OCI-LY1 (cell line): ENCODE results near the gene ADAMTS9.

Source experiments
- H2AFZ ChIP-seq: fragments of 200-600 bp; sonication (generic), shearing (Covaris generic); 2 replicates; pipeline ENCODE4 v1.6.0; 2014; ENCODE audit warnings: antibody characterized with exemption, mild to moderate bottlenecking, low read length
- H3F3A ChIP-seq: fragments of 200-600 bp; sonication (generic), shearing (Covaris generic); 2 replicates; pipeline ENCODE4 v1.6.0; 2014; ENCODE audit warnings: mild to moderate bottlenecking, antibody characterized with exemption, low read length, moderate library complexity; ENCODE audit not compliant: insufficient read depth
- H3K27ac ChIP-seq: fragments of 200-600 bp; sonication (generic); 2 replicates; pipeline ENCODE4 v1.5.1; 2014; ENCODE audit warnings: low read length, mixed run types, mild to moderate bottlenecking, low read depth; ENCODE audit not compliant: poor library complexity, severe bottlenecking
- H3K27me3 ChIP-seq: fragments of 200-600 bp; sonication (generic); 2 replicates; pipeline ENCODE4 v1.6.0; 2014; ENCODE audit warnings: antibody characterized with exemption, mild to moderate bottlenecking, low read length, moderate library complexity; ENCODE audit not compliant: insufficient read depth
- H3K36me3 ChIP-seq: fragments of 200-600 bp; sonication (generic); 2 replicates; pipeline ENCODE4 v1.6.1; 2014; ENCODE audit warnings: mild to moderate bottlenecking, antibody characterized with exemption, low read length, moderate library complexity, mixed read lengths; ENCODE audit not compliant: insufficient read depth
- H3K4me1 ChIP-seq: fragments of 200-600 bp; sonication (generic); 2 replicates; pipeline ENCODE4 v1.5.1; 2014; ENCODE audit warnings: mild to moderate bottlenecking, low read length, moderate library complexity; ENCODE audit not compliant: insufficient read depth, severe bottlenecking
- H3K4me2 ChIP-seq: fragments of 200-600 bp; sonication (generic), shearing (Covaris generic); 2 replicates; pipeline ENCODE4 v1.6.1; 2014; ENCODE audit warnings: low read length
- H3K4me3 ChIP-seq: fragments of 200-600 bp; sonication (generic); 2 replicates; pipeline ENCODE4 v1.5.1; 2014; ENCODE audit warnings: low read length, low read depth, mild to moderate bottlenecking, mixed read lengths; ENCODE audit not compliant: poor library complexity, severe bottlenecking
- H3K79me2 ChIP-seq: fragments of 200-600 bp; shearing (Covaris generic); 2 replicates; pipeline ENCODE4 v1.6.1; 2016; ENCODE audit warnings: mixed run types, low read length, mixed read lengths; ENCODE audit not compliant: insufficient read depth
- H3K9ac ChIP-seq: fragments of 200-600 bp; sonication (generic), shearing (Covaris generic); 2 replicates; pipeline ENCODE4 v1.6.1; 2014; ENCODE audit warnings: mild to moderate bottlenecking, low read length, mixed read lengths
- H3K9me2 ChIP-seq: fragments of 200-600 bp; sonication (generic), shearing (Covaris generic); 2 replicates; pipeline ENCODE4 v1.6.1; 2014; ENCODE audit warnings: low read depth, mild to moderate bottlenecking, low read length, mixed read lengths
- H3K9me3 ChIP-seq: fragments of 200-600 bp; shearing (Covaris generic); 2 replicates; pipeline ENCODE4 v1.6.1; 2014; ENCODE audit warnings: low read length, mixed read lengths
- H4K20me1 ChIP-seq: fragments of 200-600 bp; sonication (generic), shearing (Covaris generic); 2 replicates; pipeline ENCODE4 v1.6.0; 2016; ENCODE audit warnings: mild to moderate bottlenecking, low read length; ENCODE audit not compliant: insufficient read depth
- EZH2 ChIP-seq: fragments of 200-600 bp; sonication (generic), shearing (Covaris generic); IDR thresholded peaks from 2 replicates; pipeline ENCODE4 v1.8.0; 2017; ENCODE audit warnings: borderline replicate concordance, mixed run types, mild to moderate bottlenecking, antibody characterized with exemption, low read length, moderate library complexity, mixed read lengths
- TF ChIP-seq, protein P1 (sequence below): fragments of 200-600 bp; sonication (generic), shearing (Covaris generic); IDR thresholded peaks from 2 replicates; pipeline ENCODE4 v1.5.1; 2017; ENCODE audit warnings: mild to moderate bottlenecking, antibody characterized with exemption, low read length, moderate library complexity, mixed read lengths

The ADAMTS9 gene

DNA sequence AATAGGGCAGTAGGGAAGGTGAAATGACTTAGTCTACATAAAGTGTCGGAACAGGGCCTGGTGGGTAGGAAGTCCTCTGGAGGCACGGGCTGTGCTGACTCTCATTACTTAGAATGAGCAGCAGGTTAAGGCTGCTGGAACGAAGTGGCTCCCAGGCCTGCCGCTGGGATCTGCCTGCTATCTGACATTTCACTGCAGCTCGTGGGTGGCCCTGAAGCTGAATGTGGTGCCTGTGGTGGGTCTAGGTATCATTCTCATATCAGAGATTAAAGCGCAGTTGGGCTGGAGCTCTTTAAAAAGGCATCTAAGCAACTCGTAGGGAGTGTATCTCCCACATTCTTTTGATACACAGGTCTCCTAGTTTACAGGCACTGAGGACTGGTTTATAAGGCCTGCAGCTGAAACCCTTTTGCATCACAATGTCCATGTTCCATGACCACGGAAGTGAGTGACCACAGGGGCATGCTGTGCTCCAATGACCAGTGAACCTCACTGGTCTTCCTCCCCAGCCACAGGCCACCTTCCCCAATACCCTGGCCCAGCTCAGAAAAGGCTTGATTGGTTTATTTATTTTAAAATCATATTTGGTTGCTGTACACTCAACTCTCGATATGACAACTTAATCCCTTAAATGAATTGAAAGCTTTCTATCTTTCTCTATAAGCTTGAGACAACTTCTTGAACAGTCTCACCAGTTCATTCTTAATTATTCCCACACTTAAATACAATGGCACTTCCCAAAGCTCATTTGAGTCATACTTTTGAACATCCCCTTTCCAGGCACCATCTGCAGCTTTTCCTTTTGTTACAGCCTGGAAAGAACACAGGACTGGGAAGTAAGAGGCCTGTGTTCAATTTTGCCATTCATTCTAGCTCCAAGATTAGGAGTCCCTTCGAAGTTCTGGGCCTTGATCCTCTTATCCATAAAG lies 19.0 kb downstream of the ADAMTS9 start:
- Histone ChIP-seq H3K27ac (no peak overlapping the region), H3K27me3 (no peaks in the 10 kb centered on the region), H3K4me2 (no peak overlapping the region), H2AFZ (no peak overlapping the region), H4K20me1 (no peaks in the 10 kb centered on the region), H3K9ac (no peak overlapping the region), H3K9me3 (no peaks in the 10 kb centered on the region), H3F3A (no peaks in the 10 kb centered on the region), H3K4me1 (no peaks in the 10 kb centered on the region), H3K79me2 (no peaks in the 10 kb centered on the region), H3K36me3 (no peaks in the 10 kb centered on the region), H3K4me3 (no peak overlapping the region), H3K9me2 (no peaks in the 10 kb centered on the region)
- no peak for TF ChIP-seq EZH2
- TF ChIP-seq, protein P1, sequence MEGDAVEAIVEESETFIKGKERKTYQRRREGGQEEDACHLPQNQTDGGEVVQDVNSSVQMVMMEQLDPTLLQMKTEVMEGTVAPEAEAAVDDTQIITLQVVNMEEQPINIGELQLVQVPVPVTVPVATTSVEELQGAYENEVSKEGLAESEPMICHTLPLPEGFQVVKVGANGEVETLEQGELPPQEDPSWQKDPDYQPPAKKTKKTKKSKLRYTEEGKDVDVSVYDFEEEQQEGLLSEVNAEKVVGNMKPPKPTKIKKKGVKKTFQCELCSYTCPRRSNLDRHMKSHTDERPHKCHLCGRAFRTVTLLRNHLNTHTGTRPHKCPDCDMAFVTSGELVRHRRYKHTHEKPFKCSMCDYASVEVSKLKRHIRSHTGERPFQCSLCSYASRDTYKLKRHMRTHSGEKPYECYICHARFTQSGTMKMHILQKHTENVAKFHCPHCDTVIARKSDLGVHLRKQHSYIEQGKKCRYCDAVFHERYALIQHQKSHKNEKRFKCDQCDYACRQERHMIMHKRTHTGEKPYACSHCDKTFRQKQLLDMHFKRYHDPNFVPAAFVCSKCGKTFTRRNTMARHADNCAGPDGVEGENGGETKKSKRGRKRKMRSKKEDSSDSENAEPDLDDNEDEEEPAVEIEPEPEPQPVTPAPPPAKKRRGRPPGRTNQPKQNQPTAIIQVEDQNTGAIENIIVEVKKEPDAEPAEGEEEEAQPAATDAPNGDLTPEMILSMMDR = no peak

DNA sequence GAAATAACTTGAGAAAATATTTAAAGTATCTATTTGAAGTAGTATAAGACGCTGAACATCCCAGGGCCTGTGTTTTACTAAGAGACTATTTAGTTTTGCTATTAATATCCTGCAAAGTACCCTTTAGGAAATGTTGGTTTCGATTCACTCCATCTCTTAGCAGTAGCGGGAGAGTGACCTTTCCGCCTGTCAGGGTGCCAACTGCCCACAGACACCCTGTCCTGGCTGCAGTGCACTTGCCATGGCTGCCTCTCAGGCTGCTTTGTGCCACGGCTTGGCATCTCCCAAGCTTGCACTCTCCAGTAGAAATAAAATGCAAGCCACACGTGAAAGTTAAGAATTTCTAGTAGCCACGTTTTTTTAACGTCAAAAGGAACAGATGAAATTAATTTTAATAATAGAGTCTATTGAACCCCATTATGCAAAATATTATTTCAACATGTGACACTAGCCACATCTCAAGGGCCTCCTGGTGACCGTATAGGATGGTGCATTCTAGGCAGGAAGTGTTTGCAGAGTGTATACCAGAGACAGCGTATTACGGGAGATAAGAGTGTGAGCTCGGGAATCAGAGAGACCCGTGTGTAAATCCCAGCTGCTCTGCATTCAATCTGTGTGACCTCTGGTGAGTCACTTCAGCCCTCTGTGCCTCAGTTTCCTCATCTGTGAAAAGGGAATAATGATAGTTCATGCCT lies 19.8 kb downstream of the ADAMTS9 start:
- Histone ChIP-seq H3K27me3 (no peaks in the 10 kb centered on the region), H3K79me2 (no peaks in the 10 kb centered on the region), H3K4me1 (no peaks in the 10 kb centered on the region), H3K9me3 (no peaks in the 10 kb centered on the region), H3F3A (no peaks in the 10 kb centered on the region), H3K4me2 (no peak overlapping the region), H3K36me3 (no peaks in the 10 kb centered on the region), H3K9ac (no peak overlapping the region), H3K9me2 (no peaks in the 10 kb centered on the region), H2AFZ (no peak overlapping the region), H3K27ac (no peak overlapping the region), H4K20me1 (no peaks in the 10 kb centered on the region), H3K4me3 (no peak overlapping the region)
- TF ChIP-seq, protein P1 = no peak
- no peak for TF ChIP-seq EZH2

DNA sequence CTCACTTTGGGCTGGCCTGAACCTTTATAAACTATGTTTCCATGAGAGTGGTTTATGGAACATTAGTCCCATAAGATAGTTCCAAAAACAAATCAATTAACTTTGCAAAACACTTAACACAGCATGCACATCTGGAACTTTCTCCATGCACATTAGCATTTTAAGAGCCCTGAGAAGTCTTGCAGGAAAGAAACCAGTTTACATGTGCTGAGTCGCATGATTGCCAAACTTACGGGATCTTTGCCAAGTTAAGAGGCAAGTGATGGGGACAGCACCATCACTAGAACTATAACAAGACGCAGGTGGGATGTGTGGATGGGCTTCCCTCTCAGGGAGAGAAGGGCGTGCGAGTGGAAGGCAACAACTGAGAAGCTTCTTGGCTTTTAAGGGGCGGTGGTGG lies 20.7 kb downstream of the ADAMTS9 start:
- Histone ChIP-seq H3K9me3 (no peaks in the 10 kb centered on the region), H3K9ac (no peak overlapping the region), H3K4me3 (no peak overlapping the region), H3K4me2 (no peak overlapping the region), H3K36me3 (no peaks in the 10 kb centered on the region), H3K9me2 (no peaks in the 10 kb centered on the region), H2AFZ (no peak overlapping the region), H3K27ac (no peak overlapping the region), H3K79me2 (no peaks in the 10 kb centered on the region), H3F3A (no peaks in the 10 kb centered on the region), H3K4me1 (no peaks in the 10 kb centered on the region), H4K20me1 (no peaks in the 10 kb centered on the region), H3K27me3 (no peaks in the 10 kb centered on the region)
- TF ChIP-seq EZH2 = no peak
- TF ChIP-seq, protein P1 = no peak
